ENCODE results near the gene IL17RB. TPM values are rescaled to one million over a fixed set of nuclear protein-coding genes. Genes with fewer than 3 reads are reported as not detected.
A peak's percentile ranks its signal among the peaks of the same experiment; 100 is the strongest.

The IL17RB gene
- total and polyA plus RNA-seq, 3 experiments from 2014 or later = 0.98 to 2.1 (median 1.2) TPM

DNA sequence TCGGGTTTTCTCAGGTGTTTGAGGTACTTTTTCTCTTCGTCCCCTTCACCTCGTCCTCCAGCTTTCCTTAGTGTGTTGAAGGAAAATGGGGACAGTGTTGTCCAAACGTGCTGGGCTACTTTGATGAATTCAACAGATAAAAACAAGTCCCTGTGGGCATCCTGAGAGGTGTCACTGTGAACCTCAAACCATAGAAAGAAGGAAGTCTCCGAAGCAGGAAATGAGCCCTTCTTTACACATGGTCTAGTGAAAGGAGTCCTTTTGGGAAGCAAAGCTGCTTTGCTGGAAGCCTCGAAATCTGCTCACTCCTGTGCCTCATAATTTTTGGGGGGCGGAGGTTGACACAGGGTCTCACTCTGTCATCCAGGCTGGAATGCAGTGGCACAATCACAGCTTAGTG, 10.6 kb downstream of the IL17RB start:
- H3K4me3 ChIP-seq (ENCODE audit: low read length) = no peak overlapping the region
- POLR2A ChIA-PET = no interaction called here
- no peaks in the 10 kb centered on the region for H3K9me3 Mint-ChIP-seq
- H3K27ac ChIP-seq (ENCODE audit: low read depth, low read length) = no peak overlapping the region
- H3K36me3 Mint-ChIP-seq = peaks cover 0 to 19% (median 10%) of the 10 kb centered on the region in 3 donors
- DNase-seq = no peak
- CTCF ChIA-PET = no interaction called here
- H3K9me3 ChIP-seq (ENCODE audit: low read length) = no peaks in the 10 kb centered on the region
- peak overlapping the region in 1 of 8 donors; percentile 57 for H3K27ac Mint-ChIP-seq
- H3K4me1 ChIP-seq (ENCODE audit: insufficient read depth, low read length) = no peaks in the 10 kb centered on the region
- H3K4me3 Mint-ChIP-seq = no peak overlapping the region
- H3K27me3 ChIP-seq (ENCODE audit: insufficient read depth, low read length, poor library complexity, severe bottlenecking) = no peaks in the 10 kb centered on the region
- no peaks in the 10 kb centered on the region for H3K36me3 ChIP-seq (ENCODE audit: insufficient read depth, low read length)
- H3K27me3 Mint-ChIP-seq = peaks cover 2 to 7% of the 10 kb centered on the region in 2 donors
- no peaks in the 10 kb centered on the region for H3K4me1 Mint-ChIP-seq

DNA sequence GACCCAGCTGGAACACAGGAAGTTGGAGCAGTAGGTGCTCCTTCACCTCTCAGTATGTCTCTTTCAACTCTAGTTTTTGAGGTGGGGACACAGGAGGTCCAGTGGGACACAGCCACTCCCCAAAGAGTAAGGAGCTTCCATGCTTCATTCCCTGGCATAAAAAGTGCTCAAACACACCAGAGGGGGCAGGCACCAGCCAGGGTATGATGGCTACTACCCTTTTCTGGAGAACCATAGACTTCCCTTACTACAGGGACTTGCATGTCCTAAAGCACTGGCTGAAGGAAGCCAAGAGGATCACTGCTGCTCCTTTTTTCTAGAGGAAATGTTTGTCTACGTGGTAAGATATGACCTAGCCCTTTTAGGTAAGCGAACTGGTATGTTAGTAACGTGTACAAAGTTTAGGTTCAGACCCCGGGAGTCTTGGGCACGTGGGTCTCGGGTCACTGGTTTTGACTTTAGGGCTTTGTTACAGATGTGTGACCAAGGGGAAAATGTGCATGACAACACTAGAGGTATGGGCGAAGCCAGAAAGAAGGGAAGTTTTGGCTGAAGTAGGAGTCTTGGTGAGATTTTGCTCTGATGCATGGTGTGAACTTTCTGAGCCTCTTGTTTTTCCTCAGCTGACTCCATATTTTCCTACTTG, 11.9 kb downstream of the IL17RB start:
- H3K27me3 Mint-ChIP-seq = peaks cover 0 to 7% of the 10 kb centered on the region in 2 donors
- H3K9me3 Mint-ChIP-seq = no peaks in the 10 kb centered on the region
- H3K4me3 ChIP-seq (ENCODE audit: low read length) = no peak overlapping the region
- peak overlapping the region in 1 of 8 donors; percentile 88 for H3K27ac Mint-ChIP-seq
- H3K4me1 Mint-ChIP-seq = no peaks in the 10 kb centered on the region
- H3K36me3 ChIP-seq (ENCODE audit: insufficient read depth, low read length) = no peaks in the 10 kb centered on the region
- POLR2A ChIA-PET = no interaction called here
- CTCF ChIA-PET = no interaction called here
- no peaks in the 10 kb centered on the region for H3K9me3 ChIP-seq (ENCODE audit: low read length)
- no peak overlapping the region for H3K4me3 Mint-ChIP-seq
- H3K4me1 ChIP-seq (ENCODE audit: insufficient read depth, low read length) = no peaks in the 10 kb centered on the region
- DNase-seq = no peak
- H3K36me3 Mint-ChIP-seq = peaks cover 0 to 32% (median 15%) of the 10 kb centered on the region in 3 donors
- no peak overlapping the region for H3K27ac ChIP-seq (ENCODE audit: low read depth, low read length)
- H3K27me3 ChIP-seq (ENCODE audit: insufficient read depth, low read length, poor library complexity, severe bottlenecking) = no peaks in the 10 kb centered on the region

GRCh38 chr3:53859178-53859577, 12.8 kb downstream of the IL17RB start:
- H3K27me3 ChIP-seq (ENCODE audit: insufficient read depth, low read length, poor library complexity, severe bottlenecking) = no peaks in the 10 kb centered on the region
- H3K36me3 Mint-ChIP-seq = peaks cover 0 to 39% (median 15%) of the 10 kb centered on the region in 3 donors
- ChIA-PET CTCF (no interaction called here), POLR2A (no interaction called here)
- no peaks in the 10 kb centered on the region for H3K4me1 ChIP-seq (ENCODE audit: insufficient read depth, low read length)
- peaks cover 0 to 5% of the 10 kb centered on the region in 2 donors for H3K27me3 Mint-ChIP-seq
- no peaks in the 10 kb centered on the region for H3K9me3 ChIP-seq (ENCODE audit: low read length)
- no peak overlapping the region for H3K4me3 Mint-ChIP-seq
- H3K9me3 Mint-ChIP-seq = no peaks in the 10 kb centered on the region
- no peak for DNase-seq
- H3K27ac ChIP-seq (ENCODE audit: low read depth, low read length) = no peak overlapping the region
- peak overlapping the region in 1 of 8 donors; percentile 26 for H3K27ac Mint-ChIP-seq
- H3K4me1 Mint-ChIP-seq = no peaks in the 10 kb centered on the region
- H3K4me3 ChIP-seq (ENCODE audit: low read length) = no peak overlapping the region
- no peaks in the 10 kb centered on the region for H3K36me3 ChIP-seq (ENCODE audit: insufficient read depth, low read length)

DNA sequence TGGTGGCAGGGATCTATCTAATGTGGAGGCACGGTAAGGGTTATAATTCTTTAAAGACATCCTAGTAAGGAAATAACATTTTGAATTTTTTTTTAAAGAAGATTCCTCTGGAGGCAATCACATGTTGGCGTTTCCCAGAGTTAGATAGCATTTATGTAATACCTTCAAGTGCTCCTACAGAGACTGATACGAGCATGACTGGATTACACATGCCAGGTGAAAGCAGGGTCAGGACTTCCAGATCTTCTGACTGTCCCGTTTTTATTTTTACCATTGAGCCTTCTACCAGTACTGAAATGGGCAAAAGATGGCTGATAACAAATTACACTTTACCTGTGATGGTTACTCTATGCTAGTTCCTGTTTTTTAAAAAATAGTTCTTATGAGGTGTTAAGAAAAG, 13.8 kb downstream of the IL17RB start:
- H3K9me3 ChIP-seq (ENCODE audit: low read length) = no peaks in the 10 kb centered on the region
- no peak for DNase-seq
- Mint-ChIP-seq H3K4me3 (no peak overlapping the region), H3K27me3 (no peaks in the 10 kb centered on the region), H3K36me3 (peaks cover 0 to 48% (median 18%) of the 10 kb centered on the region in 3 donors), H3K27ac (no peak overlapping the region), H3K9me3 (no peaks in the 10 kb centered on the region), H3K4me1 (no peaks in the 10 kb centered on the region)
- ChIA-PET POLR2A (no interaction called here), CTCF (no interaction called here)
- H3K4me1 ChIP-seq (ENCODE audit: insufficient read depth, low read length) = no peaks in the 10 kb centered on the region
- H3K4me3 ChIP-seq (ENCODE audit: low read length) = no peak overlapping the region
- peaks cover 9% of the 10 kb centered on the region for H3K36me3 ChIP-seq (ENCODE audit: insufficient read depth, low read length)
- no peaks in the 10 kb centered on the region for H3K27me3 ChIP-seq (ENCODE audit: insufficient read depth, low read length, poor library complexity, severe bottlenecking)
- H3K27ac ChIP-seq (ENCODE audit: low read depth, low read length) = no peak overlapping the region

DNA sequence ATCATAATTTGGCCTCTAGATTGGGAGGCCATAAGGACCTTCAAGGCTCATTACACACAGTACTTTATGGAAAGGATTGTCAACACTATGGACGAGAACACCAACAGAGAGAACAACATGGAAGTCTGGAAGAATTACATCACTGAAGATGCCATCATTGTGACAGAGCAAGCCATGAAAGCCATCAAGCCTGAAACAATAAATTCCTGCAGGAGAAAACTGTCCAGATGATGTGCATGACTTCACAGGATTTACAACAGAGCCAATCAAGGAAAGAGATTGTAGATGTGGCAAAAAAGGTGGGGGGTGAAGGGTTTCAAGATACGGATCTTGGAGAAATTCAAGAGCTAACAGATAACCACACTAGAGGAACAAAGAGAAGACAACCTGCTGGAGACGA, 15.9 kb downstream of the IL17RB start:
- Mint-ChIP-seq H3K9me3 (no peaks in the 10 kb centered on the region), H3K4me3 (no peak overlapping the region), H3K27ac (peak overlapping the region in 1 of 8 donors; percentile 84), H3K36me3 (peaks cover 0 to 61% (median 20%) of the 10 kb centered on the region in 3 donors), H3K27me3 (no peaks in the 10 kb centered on the region), H3K4me1 (no peaks in the 10 kb centered on the region)
- Histone ChIP-seq H3K27me3 (ENCODE audit: insufficient read depth, low read length, poor library complexity, severe bottlenecking) (no peaks in the 10 kb centered on the region), H3K4me1 (ENCODE audit: insufficient read depth, low read length) (no peaks in the 10 kb centered on the region), H3K27ac (ENCODE audit: low read depth, low read length) (no peak overlapping the region), H3K36me3 (ENCODE audit: insufficient read depth, low read length) (peaks cover 19% of the 10 kb centered on the region), H3K9me3 (ENCODE audit: low read length) (no peaks in the 10 kb centered on the region), H3K4me3 (ENCODE audit: low read length) (no peak overlapping the region)
- no peak for DNase-seq
- ChIA-PET POLR2A (no interaction called here), CTCF (interaction anchor here (1.4 kb wide), 1 partner anchor 14 kb away, joined by 3 read pairs; no protein-coding TSS in a partner anchor)

- no peaks in the 10 kb centered on the region for H3K9me3 ChIP-seq (ENCODE audit: low read length)
- H3K27me3 Mint-ChIP-seq = no peaks in the 10 kb centered on the region
- ChIA-PET CTCF (interaction anchor here (1.4 kb wide), 1 partner anchor 13 kb away, joined by 3 read pairs; no protein-coding TSS in a partner anchor), POLR2A (no interaction called here)
- no peaks in the 10 kb centered on the region for H3K9me3 Mint-ChIP-seq
- no peaks in the 10 kb centered on the region for H3K4me1 ChIP-seq (ENCODE audit: insufficient read depth, low read length)
- no peak for DNase-seq
- H3K36me3 ChIP-seq (ENCODE audit: insufficient read depth, low read length) = peaks cover 19% of the 10 kb centered on the region
- H3K4me3 Mint-ChIP-seq = no peak overlapping the region
- no peak overlapping the region for H3K27ac ChIP-seq (ENCODE audit: low read depth, low read length)
- no peaks in the 10 kb centered on the region for H3K27me3 ChIP-seq (ENCODE audit: insufficient read depth, low read length, poor library complexity, severe bottlenecking)
- H3K36me3 Mint-ChIP-seq = peaks cover 0 to 70% (median 23%) of the 10 kb centered on the region in 3 donors
- peaks cover 0 to 3% (median 0%) of the 10 kb centered on the region in 3 donors for H3K4me1 Mint-ChIP-seq
- H3K4me3 ChIP-seq (ENCODE audit: low read length) = no peak overlapping the region
- peak overlapping the region in 2 of 8 donors; percentile 33 to 81 for H3K27ac Mint-ChIP-seq
These were observed 16.8 kb downstream of the IL17RB start for GRCh38 chr3:53863145-53863544.

DNA sequence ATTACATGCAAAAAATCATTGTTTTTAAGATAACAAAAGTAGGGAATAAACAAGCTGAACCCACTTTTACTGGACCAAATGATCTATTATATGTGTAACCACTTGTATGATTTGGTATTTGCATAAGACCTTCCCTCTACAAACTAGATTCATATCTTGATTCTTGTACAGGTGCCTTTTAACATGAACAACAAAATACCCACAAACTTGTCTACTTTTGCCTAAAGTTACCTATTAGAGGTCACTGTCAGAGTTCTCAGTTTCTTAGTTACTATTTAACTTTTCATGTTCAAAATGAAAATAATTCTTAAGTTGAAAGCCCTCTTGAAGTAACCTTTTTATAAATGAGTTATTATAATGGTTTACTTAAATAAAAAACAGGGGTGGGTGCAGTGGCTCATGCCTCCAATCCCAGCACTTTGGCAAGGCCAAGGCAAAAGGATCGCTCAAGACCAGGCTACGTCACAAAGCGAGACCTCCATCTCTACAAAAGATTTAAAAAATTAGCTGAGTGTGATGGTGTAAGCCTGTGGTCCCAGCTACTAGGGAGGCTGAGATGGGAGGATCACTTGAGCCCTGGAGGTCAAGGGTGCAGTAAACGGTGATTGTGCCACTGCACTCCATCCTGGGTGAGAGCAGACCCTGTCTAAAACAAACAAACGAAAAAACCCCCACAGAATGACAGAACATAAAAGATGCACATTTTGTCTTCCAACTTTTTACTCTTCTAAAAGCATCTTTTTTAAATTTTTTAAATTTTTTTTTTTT, 19.5 kb downstream of the IL17RB start:
- Histone ChIP-seq H3K27ac (ENCODE audit: low read depth, low read length) (no peak overlapping the region), H3K9me3 (ENCODE audit: low read length) (no peaks in the 10 kb centered on the region), H3K36me3 (ENCODE audit: insufficient read depth, low read length) (peaks cover 31% of the 10 kb centered on the region), H3K4me1 (ENCODE audit: insufficient read depth, low read length) (no peaks in the 10 kb centered on the region), H3K4me3 (ENCODE audit: low read length) (no peak overlapping the region), H3K27me3 (ENCODE audit: insufficient read depth, low read length, poor library complexity, severe bottlenecking) (no peaks in the 10 kb centered on the region)
- ChIA-PET CTCF (interaction anchor here (1.1 kb wide), 1 partner anchor 11 kb away, joined by 3 read pairs; no protein-coding TSS in a partner anchor), POLR2A (no interaction called here)
- peaks cover 0 to 9% (median 5%) of the 10 kb centered on the region in 3 donors for H3K4me1 Mint-ChIP-seq
- no peaks in the 10 kb centered on the region for H3K9me3 Mint-ChIP-seq
- H3K4me3 Mint-ChIP-seq = no peak overlapping the region
- no peak for DNase-seq
- peaks cover 3 to 83% (median 26%) of the 10 kb centered on the region in 3 donors for H3K36me3 Mint-ChIP-seq
- H3K27me3 Mint-ChIP-seq = no peaks in the 10 kb centered on the region
- no peak overlapping the region for H3K27ac Mint-ChIP-seq

Data from CD8-positive, alpha-beta memory T cell (primary cell).